ENCODE data around the gene UBXN1.

GRCh38 chr11:62649486-62649885, 29.4 kb downstream of the UBXN1 start:
- TF ChIP-seq POLR2A (IDR thresholded peaks at IDR 0.05; ENCODE audit: low read depth, low read length) (no peak), POLR2AphosphoS5 (IDR thresholded peaks at IDR 0.05; ENCODE audit: low read depth, low read length) (no peak), TAF1 (IDR thresholded peaks at IDR 0.05; ENCODE audit: borderline replicate concordance, low read depth, low read length) (no peak)
